Right atrium auricular region (tissue), 2 donors: ENCODE measurements around the gene PTEN. TPM values are rescaled to one million over a fixed set of nuclear protein-coding genes. Genes with fewer than 3 reads are reported as not detected.
"Not testable (repeated sequence)": the region's sequence is repeated elsewhere in the genome, so short reads cannot be mapped to it uniquely, and the experiment has no call there.

Experiments
- DNase-seq: peaks from one replicate; pipeline ENCODE4 v3.0.0-alpha.2; 2019; ENCODE audit warnings: low spot score
- H3K27ac ChIP-seq, 2 donors: fragments of 200-600 bp; sonication (generic); 1 replicate in 1 of 2; 2 replicates in 1 of 2; pipeline ENCODE4 v1.5.1; 2016 to 2019
- H3K27me3 ChIP-seq, 2 donors: fragments of 200-600 bp; sonication (generic); one replicate each; pipeline versions ENCODE4 v1.5.1 to v1.6.0; 2017 to 2019
- H3K36me3 ChIP-seq: fragments of 200-600 bp; sonication (generic); one replicate; pipeline ENCODE4 v1.5.1; 2016
- H3K4me1 ChIP-seq, 2 donors: fragments of 200-600 bp; sonication (generic); one replicate each; pipeline versions ENCODE4 v1.5.1 to v1.6.0; 2017 to 2019
- H3K4me3 ChIP-seq, 2 donors: fragments of 200-600 bp; sonication (generic); 1 replicate in 1 of 2; 2 replicates in 1 of 2; pipeline ENCODE4 v1.5.1; 2017 to 2019; ENCODE audit warnings: mild to moderate bottlenecking in 1 of 2, moderate library complexity in 1 of 2
- H3K9me3 ChIP-seq, 2 donors: fragments of 200-600 bp; sonication (generic); one replicate each; pipeline ENCODE4 v1.5.1; 2019
- total RNA-seq, 2 donors: library from RNA; depleted of rRNA; stranded (reverse); fragments of >200 nt; gene quantifications; one replicate each; pipeline ENCODE4 v1.1.0, GENCODE V29; 2016
- TF ChIP-seq, protein P1 (sequence below), 2 donors: fragments of 200-600 bp; sonication (generic); IDR thresholded peaks; one replicate each; pipeline ENCODE4 v1.5.1; 2019; ENCODE audit warnings: antibody characterized with exemption in 2 of 2

The PTEN gene
- total RNA-seq, 2 donors from 2014 or later: 46.5 to 55.9 TPM

- TF ChIP-seq, protein P1, sequence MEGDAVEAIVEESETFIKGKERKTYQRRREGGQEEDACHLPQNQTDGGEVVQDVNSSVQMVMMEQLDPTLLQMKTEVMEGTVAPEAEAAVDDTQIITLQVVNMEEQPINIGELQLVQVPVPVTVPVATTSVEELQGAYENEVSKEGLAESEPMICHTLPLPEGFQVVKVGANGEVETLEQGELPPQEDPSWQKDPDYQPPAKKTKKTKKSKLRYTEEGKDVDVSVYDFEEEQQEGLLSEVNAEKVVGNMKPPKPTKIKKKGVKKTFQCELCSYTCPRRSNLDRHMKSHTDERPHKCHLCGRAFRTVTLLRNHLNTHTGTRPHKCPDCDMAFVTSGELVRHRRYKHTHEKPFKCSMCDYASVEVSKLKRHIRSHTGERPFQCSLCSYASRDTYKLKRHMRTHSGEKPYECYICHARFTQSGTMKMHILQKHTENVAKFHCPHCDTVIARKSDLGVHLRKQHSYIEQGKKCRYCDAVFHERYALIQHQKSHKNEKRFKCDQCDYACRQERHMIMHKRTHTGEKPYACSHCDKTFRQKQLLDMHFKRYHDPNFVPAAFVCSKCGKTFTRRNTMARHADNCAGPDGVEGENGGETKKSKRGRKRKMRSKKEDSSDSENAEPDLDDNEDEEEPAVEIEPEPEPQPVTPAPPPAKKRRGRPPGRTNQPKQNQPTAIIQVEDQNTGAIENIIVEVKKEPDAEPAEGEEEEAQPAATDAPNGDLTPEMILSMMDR (IDR thresholded peaks at IDR 0.05): no peak
- H3K27ac ChIP-seq: no peak overlapping the region
- no peaks in the 10 kb centered on the region for H3K4me1 ChIP-seq
- H3K4me3 ChIP-seq: no peak overlapping the region
- DNase-seq: no peak
- no peaks in the 10 kb centered on the region for H3K9me3 ChIP-seq
- H3K27me3 ChIP-seq: no peaks in the 10 kb centered on the region
- no peaks in the 10 kb centered on the region for H3K36me3 ChIP-seq
Measured at GRCh38 chr10:87849001-87849400, 14.4 kb upstream of the PTEN start.

DNA sequence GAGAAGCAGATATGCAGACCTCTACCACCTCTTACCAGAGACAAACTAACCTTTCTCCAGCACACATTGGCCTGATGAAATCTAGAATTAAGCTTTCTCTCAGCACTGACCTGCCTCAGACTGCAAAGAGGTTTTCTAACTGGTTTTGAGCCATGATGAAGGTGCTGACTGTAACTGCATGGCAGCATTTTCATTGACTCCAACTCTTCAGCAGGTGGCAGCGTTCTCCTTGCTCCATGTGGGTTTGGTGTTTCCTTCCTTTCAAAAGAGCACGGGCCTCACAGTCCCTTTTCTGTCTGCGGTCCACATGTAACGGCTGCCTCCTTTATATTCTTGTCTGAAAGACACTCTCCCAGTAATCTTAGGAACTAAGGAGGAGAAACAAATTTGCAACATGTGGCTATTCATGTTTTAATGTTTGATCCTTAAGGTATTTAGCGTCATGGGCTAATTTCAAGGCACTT lies 12.7 kb upstream of the PTEN start:
- Histone ChIP-seq H3K4me1 (no peaks in the 10 kb centered on the region), H3K27ac (peak overlapping the region in 1 of 2 donors; percentile 23), H3K27me3 (no peaks in the 10 kb centered on the region), H3K36me3 (no peaks in the 10 kb centered on the region), H3K4me3 (no peak overlapping the region), H3K9me3 (no peaks in the 10 kb centered on the region)
- TF ChIP-seq, protein P1 (IDR thresholded peaks at IDR 0.05): peak; percentile 63 to 82
- peak; percentile 68 for DNase-seq

GRCh38 chr10:87852089-87852488 lies 11.3 kb upstream of the PTEN start:
- Histone ChIP-seq H3K27ac (no peak overlapping the region), H3K36me3 (no peaks in the 10 kb centered on the region), H3K27me3 (no peaks in the 10 kb centered on the region), H3K4me3 (no peak overlapping the region), H3K4me1 (no peaks in the 10 kb centered on the region), H3K9me3 (no peaks in the 10 kb centered on the region)
- TF ChIP-seq, protein P1 (IDR thresholded peaks at IDR 0.05): no peak
- DNase-seq: no peak

- H3K9me3 ChIP-seq, DNase-seq, H3K4me3 ChIP-seq, H3K27me3 ChIP-seq, H3K36me3 ChIP-seq, H3K27ac ChIP-seq, H3K4me1 ChIP-seq: not testable (repeated sequence)
Measured at GRCh38 chr10:87855247-87855646, 8.2 kb upstream of the PTEN start.

GRCh38 chr10:87855665-87856064 lies 7.8 kb upstream of the PTEN start:
- not testable (repeated sequence) for H3K27me3 ChIP-seq, H3K4me3 ChIP-seq, H3K4me1 ChIP-seq, H3K27ac ChIP-seq, H3K36me3 ChIP-seq, H3K9me3 ChIP-seq, DNase-seq

DNA sequence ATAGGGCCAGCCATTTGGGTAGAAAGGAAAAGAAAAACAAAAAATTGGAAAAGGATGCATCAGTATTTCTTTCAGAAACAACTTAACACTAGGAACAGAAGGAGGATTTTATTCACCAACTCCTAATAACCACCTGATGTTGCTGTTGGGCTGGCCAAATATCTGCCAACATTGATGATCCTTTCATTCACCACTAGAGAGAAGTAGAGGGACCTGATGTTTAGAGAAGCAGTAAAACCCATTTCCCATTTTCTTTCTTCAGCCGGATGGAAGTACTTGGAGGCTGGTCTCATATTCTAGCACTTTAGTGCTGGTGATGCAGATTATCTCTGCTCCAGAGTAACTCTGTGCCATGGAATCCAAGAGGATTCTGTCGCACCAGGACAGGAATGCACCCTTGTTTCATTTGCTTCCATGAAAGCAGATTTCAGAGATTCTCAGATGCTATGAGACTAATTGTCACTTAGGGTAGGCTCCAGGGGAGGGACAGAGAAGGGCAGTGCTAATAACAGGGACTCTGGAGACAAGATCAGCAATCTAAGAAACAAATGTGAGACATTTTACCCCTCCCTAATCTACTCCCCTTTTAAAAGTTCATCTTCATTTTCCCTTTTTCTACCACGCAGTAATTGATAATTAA lies 3.1 kb upstream of the PTEN start:
- TF ChIP-seq, protein P1 (IDR thresholded peaks at IDR 0.05): peak; percentile 20 to 59
- peak overlapping the region; percentile 97 for H3K27ac ChIP-seq
- H3K4me3 ChIP-seq: no peak overlapping the region
- no peak for DNase-seq
- H3K9me3 ChIP-seq: no peaks in the 10 kb centered on the region
- H3K36me3 ChIP-seq: no peaks in the 10 kb centered on the region
- H3K27me3 ChIP-seq: no peaks in the 10 kb centered on the region
- H3K4me1 ChIP-seq: peaks cover 0 to 21% of the 10 kb centered on the region in 2 donors

- no peak for DNase-seq
- peak overlapping the region in 1 of 2 donors; percentile 87 for H3K4me3 ChIP-seq
- TF ChIP-seq, protein P1 (IDR thresholded peaks at IDR 0.05): no peak
- no peaks in the 10 kb centered on the region for H3K27me3 ChIP-seq
- peak overlapping the region; percentile 97 for H3K27ac ChIP-seq
- H3K9me3 ChIP-seq: no peaks in the 10 kb centered on the region
- peaks cover 0 to 21% of the 10 kb centered on the region in 2 donors for H3K4me1 ChIP-seq
- no peaks in the 10 kb centered on the region for H3K36me3 ChIP-seq
Measured at GRCh38 chr10:87860816-87861403, 2.5 kb upstream of the PTEN start.
